NCI-H1105 (cell line): ENCODE measurements around the gene TMEM165.

Experiments used
- DNase-seq: peaks from one replicate; lab custom pipeline; 2025; lab: John Stamatoyannopoulos, UW

The TMEM165 gene

DNA sequence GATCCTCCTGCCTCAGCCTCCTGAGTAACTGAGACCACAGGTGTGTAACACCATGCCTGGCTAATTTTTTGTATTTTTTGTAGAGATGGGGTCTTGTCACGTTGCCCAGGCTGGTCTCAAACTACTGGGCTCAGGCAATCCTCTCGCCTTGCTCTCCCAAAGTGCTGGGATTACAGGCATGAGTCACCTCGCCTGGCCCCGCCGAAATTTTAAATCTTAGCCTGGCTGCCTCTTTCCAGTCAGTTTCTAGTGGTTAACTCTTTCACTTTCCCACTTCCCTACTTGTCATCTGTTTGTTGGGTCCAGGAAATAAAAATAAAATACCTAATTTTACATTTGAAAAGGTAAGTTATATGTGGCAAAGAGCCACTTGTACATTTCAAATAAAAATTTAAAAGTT is 62.4 kb downstream of the TMEM165 start:
- no peak for DNase-seq

DNA sequence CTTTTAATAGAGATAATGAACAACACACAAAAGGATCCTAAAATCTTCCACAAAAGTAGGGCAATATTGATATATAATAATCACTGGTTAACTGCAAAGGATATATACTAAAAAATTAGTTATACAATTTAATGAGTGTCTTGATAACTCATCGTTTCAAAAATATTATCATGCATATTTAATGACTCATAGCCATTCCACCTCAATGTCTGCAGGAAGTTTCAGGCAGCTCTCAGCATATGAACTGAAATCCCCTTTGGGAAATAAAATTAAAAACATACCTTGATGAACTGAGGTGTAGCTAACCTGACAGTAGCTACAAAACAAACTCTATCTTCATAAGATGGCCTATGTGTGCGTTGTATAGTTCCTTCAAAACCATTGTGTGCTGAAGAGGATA is 62.9 kb downstream of the TMEM165 start:
- DNase-seq = no peak

DNA sequence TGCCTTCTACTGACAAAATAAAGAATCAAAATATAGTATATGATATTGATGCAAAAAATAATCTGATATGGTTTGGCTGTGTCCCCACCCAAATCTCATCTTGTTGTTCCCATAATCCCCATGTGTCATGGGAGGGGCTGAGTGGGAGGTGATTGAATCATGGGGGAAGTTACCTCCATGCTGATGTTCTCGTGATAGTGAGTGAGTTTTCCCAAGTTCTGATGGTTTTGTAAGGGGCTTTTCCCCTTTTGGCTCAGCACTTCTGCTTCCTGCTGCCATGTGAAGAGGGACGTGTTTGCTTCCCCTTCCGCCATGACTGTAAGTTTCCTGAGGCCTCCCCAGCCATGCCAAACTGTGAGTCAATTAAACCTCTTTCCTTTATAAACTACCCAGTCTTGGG is 70.2 kb downstream of the TMEM165 start:
- DNase-seq = no peak

DNA sequence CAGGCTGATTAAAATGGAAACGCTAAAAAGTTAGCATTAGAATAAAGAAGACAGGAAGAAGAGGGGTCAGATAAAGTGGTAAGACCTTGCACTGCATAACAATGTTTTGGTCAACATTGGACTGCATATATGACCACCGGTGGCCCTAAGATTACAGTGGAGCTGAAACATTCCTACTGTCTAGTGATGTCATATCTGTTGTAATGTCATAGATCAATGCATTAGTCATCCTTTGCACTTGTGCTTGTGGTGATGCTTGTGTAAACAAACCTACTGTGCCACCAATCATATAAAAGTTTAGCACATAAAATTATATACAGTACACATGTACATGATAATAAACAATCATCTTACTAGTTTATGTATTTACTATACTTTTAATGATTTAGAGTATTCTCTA is 73.0 kb downstream of the TMEM165 start:
- DNase-seq = no peak

DNA sequence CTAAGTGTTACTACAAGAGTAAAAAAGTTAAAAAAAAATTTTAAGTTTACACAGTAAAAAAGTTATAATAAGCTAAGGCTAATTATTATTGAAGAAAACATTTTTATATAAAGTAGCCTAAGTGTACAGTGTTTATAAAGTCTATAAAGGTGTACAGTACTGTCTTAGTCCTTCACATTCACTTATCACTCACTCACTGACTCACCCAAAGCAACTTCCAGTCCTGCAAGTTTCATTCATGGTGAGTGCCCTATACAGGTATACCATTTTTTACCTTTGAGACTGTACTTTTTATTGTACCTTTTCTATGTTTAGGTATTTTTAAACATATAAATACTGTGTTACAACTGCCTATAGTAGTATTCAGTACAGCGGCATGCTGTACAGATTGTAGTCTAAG is 74.2 kb downstream of the TMEM165 start:
- DNase-seq = no peak
